Measurements from ENCODE around the gene SYNGR2. TPM values are rescaled to one million over a fixed set of nuclear protein-coding genes. Genes with fewer than 3 reads are reported as not detected.
"Not testable (repeated sequence)": the region's sequence is repeated elsewhere in the genome, so short reads cannot be mapped to it uniquely, and the experiment has no call there.

SYNGR2 gene
- total RNA-seq, 4 donors from 2014 or later, result 47.9 to 83.8 (median 70.7) TPM

GRCh38 chr17:78134899-78135385 lies 33.4 kb upstream of the SYNGR2 start:
- intact Hi-C loops (cut with DNase I), result no loop called here
- 65 to 85% methylated on average over 4 to 5 of the region's 9 CpGs for whole genome bisulfite sequencing, 2 donors
- H3K4me3 ChIP-seq (replicated peaks in 1 of 3), result no peak overlapping the region
- no peak for TF ChIP-seq CTCF (IDR thresholded peaks at IDR 0.05)
- TF ChIP-seq POLR2A (IDR thresholded peaks at IDR 0.05), result no peak
- no peaks in the 10 kb centered on the region for H3K27me3 ChIP-seq
- H3K36me3 ChIP-seq, result no peaks in the 10 kb centered on the region
- DNase-seq, result no peak
- no peaks in the 10 kb centered on the region for H3K9me3 ChIP-seq
- peaks cover 8 to 24% of the 10 kb centered on the region in 2 donors for H3K4me1 ChIP-seq
- no peak overlapping the region for H3K27ac ChIP-seq

DNA sequence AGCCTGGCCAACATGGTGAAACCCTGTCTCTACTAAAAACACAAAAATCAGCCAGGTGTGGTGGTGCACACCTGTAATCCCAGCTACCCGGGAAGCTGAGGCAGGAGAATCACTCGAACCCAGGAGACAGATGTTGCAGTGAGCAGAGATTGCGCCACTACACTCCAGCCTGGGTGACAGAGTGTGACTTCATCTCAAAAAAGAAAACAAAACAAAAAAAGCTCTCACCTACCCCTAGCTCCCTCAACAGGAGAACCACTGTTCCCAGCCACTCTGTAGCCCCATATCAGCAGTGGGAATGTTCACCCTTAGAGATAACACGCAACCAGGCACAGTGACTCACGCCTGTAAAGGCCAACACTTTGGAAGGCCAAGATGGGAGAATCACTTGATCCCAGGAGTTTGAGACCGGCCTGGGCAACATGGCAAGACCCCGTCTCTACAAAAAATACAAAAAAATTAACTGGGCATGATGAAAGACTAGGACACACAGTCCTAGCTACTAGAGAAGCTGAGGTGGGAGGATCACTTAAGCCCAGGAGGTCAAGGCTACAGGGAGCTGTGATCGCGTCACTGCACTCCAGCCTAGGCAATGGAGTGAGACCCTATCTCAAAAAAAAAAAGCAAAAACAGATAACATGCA lies 32.4 kb upstream of the SYNGR2 start:
- no peak for DNase-seq
- peaks cover 14 to 24% of the 10 kb centered on the region in 2 donors for H3K4me1 ChIP-seq
- no peak overlapping the region for H3K4me3 ChIP-seq (replicated peaks in 1 of 3)
- H3K36me3 ChIP-seq, result no peaks in the 10 kb centered on the region
- H3K27ac ChIP-seq, result no peak overlapping the region
- WGBS, 2 donors, result 93 to 97% methylated on average over 9 of the region's 9 CpGs
- no peak for TF ChIP-seq CTCF (IDR thresholded peaks at IDR 0.05)
- TF ChIP-seq POLR2A (IDR thresholded peaks at IDR 0.05), result no peak
- H3K9me3 ChIP-seq, result no peaks in the 10 kb centered on the region
- no peaks in the 10 kb centered on the region for H3K27me3 ChIP-seq
- intact Hi-C loops (cut with DNase I), result no loop called here

- intact Hi-C loops (cut with DNase I), result no loop called here
- no peak for DNase-seq
These were observed 30.8 kb upstream of the SYNGR2 start for GRCh38 chr17:78137392-78138203.

GRCh38 chr17:78138204-78139060 lies 29.9 kb upstream of the SYNGR2 start:
- no peaks in the 10 kb centered on the region for H3K36me3 ChIP-seq
- WGBS, 2 donors, result 81 to 85% methylated on average over 15 to 17 of the region's 17 CpGs
- intact Hi-C loops (cut with DNase I), result no loop called here
- H3K4me1 ChIP-seq, result peaks cover 6 to 24% of the 10 kb centered on the region in 2 donors
- H3K9me3 ChIP-seq, result no peaks in the 10 kb centered on the region
- H3K27ac ChIP-seq, result no peak overlapping the region
- no peak overlapping the region for H3K4me3 ChIP-seq (replicated peaks in 1 of 3)
- TF ChIP-seq CTCF (IDR thresholded peaks at IDR 0.05), result no peak
- no peak for TF ChIP-seq POLR2A (IDR thresholded peaks at IDR 0.05)
- H3K27me3 ChIP-seq, result no peaks in the 10 kb centered on the region
- no peak for DNase-seq

More at GRCh38 chr17:78137392-78138203, 30.8 kb upstream of the SYNGR2 start:
- Histone ChIP-seq H3K27ac (no peak overlapping the region), H3K9me3 (no peaks in the 10 kb centered on the region), H3K4me1 (peaks cover 6 to 21% of the 10 kb centered on the region in 2 donors), H3K4me3 (replicated peaks in 1 of 3) (no peak overlapping the region), H3K36me3 (no peaks in the 10 kb centered on the region), H3K27me3 (no peaks in the 10 kb centered on the region)
- TF ChIP-seq POLR2A (IDR thresholded peaks at IDR 0.05) (no peak), CTCF (IDR thresholded peaks at IDR 0.05) (peak in 1 of 6 experiments; percentile 2)
- 70 to 72% methylated on average over 17 to 24 of the region's 26 CpGs for WGBS, 2 donors

GRCh38 chr17:78139861-78140168 lies 28.6 kb upstream of the SYNGR2 start:
- H3K27me3 ChIP-seq; intact Hi-C loops (cut with DNase I); DNase-seq; H3K9me3 ChIP-seq; H3K4me3 ChIP-seq (replicated peaks in 1 of 3); H3K27ac ChIP-seq; H3K36me3 ChIP-seq: not testable (repeated sequence)
- WGBS, 2 donors, result 82 to 85% methylated on average over 12 of the region's 12 CpGs
- H3K4me1 ChIP-seq, result peaks cover 19 to 37% of the 10 kb centered on the region in 2 donors

All from thyroid gland (tissue), 4 donors.